NOMO-1 treated with dmso at 0.1 percent for 144 hours (cell line): ENCODE data around the gene CD300LG.
"Not testable (repeated sequence)": the region's sequence is repeated elsewhere in the genome, so short reads cannot be mapped to it uniquely, and the experiment has no call there.

Source experiments
- DNase-seq: peaks from one replicate; lab custom pipeline; 2025; ENCODE audit not compliant: unreplicated experiment; lab: John Stamatoyannopoulos, UW

CD300LG gene

GRCh38 chr17:43852571-43852970, 5.6 kb downstream of the CD300LG start:
- DNase-seq = no peak

GRCh38 chr17:43853546-43853945, 6.6 kb downstream of the CD300LG start:
- DNase-seq = no peak

GRCh38 chr17:43854498-43854897, 7.5 kb downstream of the CD300LG start:
- no peak for DNase-seq

GRCh38 chr17:43855061-43855460, 8.1 kb downstream of the CD300LG start:
- no peak for DNase-seq

- no peak for DNase-seq
Observed at GRCh38 chr17:43856141-43856540, 9.2 kb downstream of the CD300LG start.

GRCh38 chr17:43857141-43857540, 10.2 kb downstream of the CD300LG start:
- DNase-seq = no peak

- no peak for DNase-seq
Observed at GRCh38 chr17:43857957-43858600, 11.1 kb downstream of the CD300LG start.

GRCh38 chr17:43860077-43860725, 13.2 kb downstream of the CD300LG start:
- DNase-seq = no peak

- DNase-seq = no peak
Observed at GRCh38 chr17:43860927-43861622, 14.1 kb downstream of the CD300LG start.

GRCh38 chr17:43861960-43862359, 15.0 kb downstream of the CD300LG start:
- no peak for DNase-seq

GRCh38 chr17:43864161-43864984, 17.4 kb downstream of the CD300LG start:
- no peak for DNase-seq

GRCh38 chr17:43868226-43868994, 21.4 kb downstream of the CD300LG start:
- peak; percentile 35 for DNase-seq

GRCh38 chr17:43869031-43869430, 22.1 kb downstream of the CD300LG start:
- DNase-seq = not testable (repeated sequence)

GRCh38 chr17:43871946-43872690, 25.1 kb downstream of the CD300LG start:
- DNase-seq = no peak

GRCh38 chr17:43873091-43873490, 26.1 kb downstream of the CD300LG start:
- no peak for DNase-seq

- no peak for DNase-seq
Observed at GRCh38 chr17:43873815-43874214, 26.8 kb downstream of the CD300LG start.

GRCh38 chr17:43874293-43874692, 27.3 kb downstream of the CD300LG start:
- no peak for DNase-seq

- no peak for DNase-seq
Observed at GRCh38 chr17:43875476-43876147, 28.6 kb downstream of the CD300LG start.

- no peak for DNase-seq
Observed at GRCh38 chr17:43877031-43877430, 30.1 kb downstream of the CD300LG start.
